GM18858 (cell line): Measurements from ENCODE around the gene DOCK4.

Experiments used
- ATAC-seq: cut with Tn5 transposase; IDR thresholded peaks from one replicate; pipeline ENCODE4 v1.9.1; 2021; ENCODE audit not compliant: unreplicated experiment

Gene DOCK4

GRCh38 chr7:111869280-111869679 lies 336.9 kb downstream of the DOCK4 start:
- ATAC-seq: no peak

GRCh38 chr7:111867348-111867931 lies 338.8 kb downstream of the DOCK4 start:
- ATAC-seq: no peak

- ATAC-seq: no peak
These were observed 339.4 kb downstream of the DOCK4 start for GRCh38 chr7:111866787-111867186.

- no peak for ATAC-seq
These were observed 340.8 kb downstream of the DOCK4 start for GRCh38 chr7:111865430-111865829.

GRCh38 chr7:111864291-111864976 lies 341.8 kb downstream of the DOCK4 start:
- ATAC-seq: no peak

GRCh38 chr7:111863269-111863668 lies 342.9 kb downstream of the DOCK4 start:
- no peak for ATAC-seq

GRCh38 chr7:111860248-111860647 lies 346.0 kb downstream of the DOCK4 start:
- no peak for ATAC-seq

GRCh38 chr7:111858331-111858730 lies 347.9 kb downstream of the DOCK4 start:
- ATAC-seq: no peak

- no peak for ATAC-seq
These were observed 350.4 kb downstream of the DOCK4 start for GRCh38 chr7:111855842-111856227.

- ATAC-seq: peak; percentile 76
These were observed 350.9 kb downstream of the DOCK4 start for GRCh38 chr7:111855161-111855841.

- ATAC-seq: no peak
These were observed 352.8 kb downstream of the DOCK4 start for GRCh38 chr7:111853201-111853990.

GRCh38 chr7:111852081-111852480 lies 354.1 kb downstream of the DOCK4 start:
- ATAC-seq: no peak

GRCh38 chr7:111846898-111847297 lies 359.3 kb downstream of the DOCK4 start:
- no peak for ATAC-seq

- ATAC-seq: no peak
These were observed 360.3 kb downstream of the DOCK4 start for GRCh38 chr7:111845853-111846252.

GRCh38 chr7:111844904-111845671 lies 361.1 kb downstream of the DOCK4 start:
- ATAC-seq: no peak

- no peak for ATAC-seq
These were observed 363.7 kb downstream of the DOCK4 start for GRCh38 chr7:111842491-111842890.

- no peak for ATAC-seq
These were observed 364.5 kb downstream of the DOCK4 start for GRCh38 chr7:111841596-111842205.

- ATAC-seq: no peak
These were observed 365.7 kb downstream of the DOCK4 start for GRCh38 chr7:111840528-111840927.

- ATAC-seq: no peak
These were observed 366.9 kb downstream of the DOCK4 start for GRCh38 chr7:111839261-111839660.

GRCh38 chr7:111836592-111836991 lies 369.6 kb downstream of the DOCK4 start:
- no peak for ATAC-seq
